ENCODE results near the gene SORCS1. TPM values are rescaled to one million over a fixed set of nuclear protein-coding genes. Genes with fewer than 3 reads are reported as not detected.

SORCS1 gene
- total and polyA plus RNA-seq, 2 donors (not counting 1 experiment from before 2014, with no cell fraction given), result not detected

DNA sequence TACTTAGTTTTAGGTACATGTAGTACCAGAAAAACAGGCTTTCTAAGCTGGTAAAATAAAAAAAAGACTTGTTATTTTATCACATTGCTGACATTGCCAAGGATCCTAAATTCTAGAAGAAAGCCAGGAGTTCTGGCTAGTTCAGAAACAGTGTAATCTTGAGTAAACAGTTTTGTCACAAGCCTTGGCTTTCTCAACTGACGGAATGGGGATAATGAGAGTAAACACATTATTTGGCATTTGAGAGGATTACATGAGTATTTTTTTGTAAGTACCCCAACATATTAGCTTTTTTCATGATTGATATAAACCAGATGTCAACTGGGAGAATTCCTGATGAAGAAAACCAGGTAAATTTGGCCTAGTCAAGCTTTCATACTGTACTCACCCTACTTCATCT is 269.8 kb downstream of the SORCS1 start:
- H3K27ac Mint-ChIP-seq, result no peak overlapping the region
- DNase-seq (no peak), ATAC-seq (ENCODE audit: low read depth) (no peak)
- no peaks in the 10 kb centered on the region for H3K79me2 ChIP-seq (ENCODE audit: control insufficient read depth, insufficient read depth, low read length)
- no peak overlapping the region for H3K4me2 ChIP-seq (replicated peaks; ENCODE audit: low read depth, low read length, poor library complexity, severe bottlenecking)
- CTCF ChIA-PET, result no interaction called here
- intact Hi-C loops (cut with micrococcal nuclease), result no loop called here
- H3K4me1 ChIP-seq (ENCODE audit: control insufficient read depth in 2 of 2, insufficient read depth in 2 of 2, low read length in 2 of 2), result no peaks in the 10 kb centered on the region
- no peak for TF ChIP-seq EZH2 (IDR thresholded peaks at IDR 0.05; ENCODE audit: borderline replicate concordance, insufficient read depth, low read depth, low read length, poor library complexity, severe bottlenecking)
- TF ChIP-seq, protein P1, sequence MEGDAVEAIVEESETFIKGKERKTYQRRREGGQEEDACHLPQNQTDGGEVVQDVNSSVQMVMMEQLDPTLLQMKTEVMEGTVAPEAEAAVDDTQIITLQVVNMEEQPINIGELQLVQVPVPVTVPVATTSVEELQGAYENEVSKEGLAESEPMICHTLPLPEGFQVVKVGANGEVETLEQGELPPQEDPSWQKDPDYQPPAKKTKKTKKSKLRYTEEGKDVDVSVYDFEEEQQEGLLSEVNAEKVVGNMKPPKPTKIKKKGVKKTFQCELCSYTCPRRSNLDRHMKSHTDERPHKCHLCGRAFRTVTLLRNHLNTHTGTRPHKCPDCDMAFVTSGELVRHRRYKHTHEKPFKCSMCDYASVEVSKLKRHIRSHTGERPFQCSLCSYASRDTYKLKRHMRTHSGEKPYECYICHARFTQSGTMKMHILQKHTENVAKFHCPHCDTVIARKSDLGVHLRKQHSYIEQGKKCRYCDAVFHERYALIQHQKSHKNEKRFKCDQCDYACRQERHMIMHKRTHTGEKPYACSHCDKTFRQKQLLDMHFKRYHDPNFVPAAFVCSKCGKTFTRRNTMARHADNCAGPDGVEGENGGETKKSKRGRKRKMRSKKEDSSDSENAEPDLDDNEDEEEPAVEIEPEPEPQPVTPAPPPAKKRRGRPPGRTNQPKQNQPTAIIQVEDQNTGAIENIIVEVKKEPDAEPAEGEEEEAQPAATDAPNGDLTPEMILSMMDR (IDR thresholded peaks at IDR 0.05), result no peak
- POLR2A ChIA-PET, result no interaction called here
- no peak overlapping the region for H3K9ac ChIP-seq (ENCODE audit: low read length)
- no peaks in the 10 kb centered on the region for H3K27me3 Mint-ChIP-seq
- no peak overlapping the region for H2AFZ ChIP-seq (ENCODE audit: insufficient read depth, low read depth, low read length, poor library complexity, severe bottlenecking)
- no peak overlapping the region for H3K4me3 Mint-ChIP-seq
- no peak overlapping the region for H3K4me3 ChIP-seq (ENCODE audit: control extremely low read depth in 1 of 5, extremely low read depth in 1 of 5, insufficient read depth in 1 of 5, low read depth in 2 of 5, low read length in 4 of 5)
- WGBS (ENCODE audit: insufficient coverage), result no CpG with 5 or more reads among the region's 1 CpG
- no peaks in the 10 kb centered on the region for H3K4me1 Mint-ChIP-seq
- H3K36me3 ChIP-seq (replicated peaks in 1 of 2; ENCODE audit: control extremely low read depth in 1 of 2, control insufficient read depth in 1 of 2, extremely low read depth in 1 of 2, insufficient read depth in 2 of 2, low read length in 1 of 2), result no peaks in the 10 kb centered on the region
- no peaks in the 10 kb centered on the region for H3K27me3 ChIP-seq (replicated peaks in 1 of 4; ENCODE audit: control extremely low read depth in 1 of 4, control insufficient read depth in 3 of 4, insufficient read depth in 4 of 4, low read length in 3 of 4)
- no peaks in the 10 kb centered on the region for H3K9me3 ChIP-seq (ENCODE audit: control extremely low read depth in 1 of 3, control insufficient read depth in 2 of 3, insufficient read depth in 1 of 3, low read length in 2 of 3)
- H3K27ac ChIP-seq (ENCODE audit: low read length in 2 of 2), result no peak overlapping the region
- peaks cover 3% of the 10 kb centered on the region for H3K9me3 Mint-ChIP-seq (ENCODE audit: insufficient read depth)
- no peaks in the 10 kb centered on the region for H4K20me1 ChIP-seq (ENCODE audit: control insufficient read depth, insufficient read depth, low read length, poor library complexity, severe bottlenecking)

- no peak for DNase-seq
- no peaks in the 10 kb centered on the region for H3K9me3 ChIP-seq (ENCODE audit: control extremely low read depth in 1 of 3, control insufficient read depth in 2 of 3, insufficient read depth in 1 of 3, low read length in 2 of 3)
- 92% methylated on average over 3 of the region's 5 CpGs for WGBS (ENCODE audit: insufficient coverage)
- ATAC-seq (ENCODE audit: low read depth), result no peak
- no peak overlapping the region for H2AFZ ChIP-seq (ENCODE audit: insufficient read depth, low read depth, low read length, poor library complexity, severe bottlenecking)
- H3K27me3 ChIP-seq (replicated peaks in 1 of 4; ENCODE audit: control extremely low read depth in 1 of 4, control insufficient read depth in 3 of 4, insufficient read depth in 4 of 4, low read length in 3 of 4), result no peaks in the 10 kb centered on the region
- H4K20me1 ChIP-seq (ENCODE audit: control insufficient read depth, insufficient read depth, low read length, poor library complexity, severe bottlenecking), result no peaks in the 10 kb centered on the region
- H3K27ac Mint-ChIP-seq, result no peak overlapping the region
- CTCF ChIA-PET, result no interaction called here
- POLR2A ChIA-PET, result no interaction called here
- H3K9me3 Mint-ChIP-seq (ENCODE audit: insufficient read depth), result no peaks in the 10 kb centered on the region
- H3K4me3 ChIP-seq (ENCODE audit: control extremely low read depth in 1 of 5, extremely low read depth in 1 of 5, insufficient read depth in 1 of 5, low read depth in 2 of 5, low read length in 4 of 5), result no peak overlapping the region
- no peak overlapping the region for H3K27ac ChIP-seq (ENCODE audit: low read length in 2 of 2)
- no peak overlapping the region for H3K4me2 ChIP-seq (replicated peaks; ENCODE audit: low read depth, low read length, poor library complexity, severe bottlenecking)
- intact Hi-C loops (cut with micrococcal nuclease), result no loop called here
- H3K4me3 Mint-ChIP-seq, result no peak overlapping the region
- no peaks in the 10 kb centered on the region for H3K79me2 ChIP-seq (ENCODE audit: control insufficient read depth, insufficient read depth, low read length)
- no peaks in the 10 kb centered on the region for H3K4me1 ChIP-seq (ENCODE audit: control insufficient read depth in 2 of 2, insufficient read depth in 2 of 2, low read length in 2 of 2)
- no peak for TF ChIP-seq EZH2 (IDR thresholded peaks at IDR 0.05; ENCODE audit: borderline replicate concordance, insufficient read depth, low read depth, low read length, poor library complexity, severe bottlenecking)
- no peaks in the 10 kb centered on the region for H3K27me3 Mint-ChIP-seq
- no peak overlapping the region for H3K9ac ChIP-seq (ENCODE audit: low read length)
- no peaks in the 10 kb centered on the region for H3K36me3 ChIP-seq (replicated peaks in 1 of 2; ENCODE audit: control extremely low read depth in 1 of 2, control insufficient read depth in 1 of 2, extremely low read depth in 1 of 2, insufficient read depth in 2 of 2, low read length in 1 of 2)
- H3K4me1 Mint-ChIP-seq, result no peaks in the 10 kb centered on the region
Observed at GRCh38 chr10:106877574-106877973, 286.9 kb downstream of the SORCS1 start.
